ENCODE results near the gene FBXO36. TPM values are rescaled to one million over a fixed set of nuclear protein-coding genes. Genes with fewer than 3 reads are reported as not detected.

Gene FBXO36
- total and polyA plus RNA-seq, 2 of the 4 experiments (the other 2 are of a cell fraction) = 1.3 to 2.2 TPM

- H2BK20ac ChIP-seq (ENCODE audit: low read depth, low read length) = no peak overlapping the region
- no peak overlapping the region for H4K8ac ChIP-seq (ENCODE audit: low read depth in 2 of 2, low read length in 2 of 2)
- no peaks in the 10 kb centered on the region for H3K9me3 ChIP-seq (ENCODE audit: control insufficient read depth, insufficient read depth, low read length)
- POLR2A ChIA-PET (ENCODE audit: unreplicated experiment) = no interaction called here
- no peak overlapping the region for H3K14ac ChIP-seq (replicated peaks; ENCODE audit: low read depth, low read length)
- H3K4me1 ChIP-seq (ENCODE audit: control insufficient read depth, insufficient read depth, low read length) = no peaks in the 10 kb centered on the region
- no peaks in the 10 kb centered on the region for H3K27me3 ChIP-seq (ENCODE audit: control insufficient read depth, insufficient read depth, low read length)
- H2AFZ ChIP-seq (replicated peaks; ENCODE audit: low read length, poor library complexity) = no peak overlapping the region
- no peak overlapping the region for H3K4me3 ChIP-seq (ENCODE audit: insufficient read depth, low read depth, low read length)
- no peak overlapping the region for H2AK5ac ChIP-seq (ENCODE audit: low read depth, low read length)
- WGBS, 2 experiments (ENCODE audit: extremely low coverage in 2 of 2, insufficient read length in 1 of 2) = 89% methylated on average over 1 of the region's 3 CpGs; no CpG with 5 or more reads in 1 of the 2 experiments
- H3K4me2 ChIP-seq (ENCODE audit: low read depth, low read length) = no peak overlapping the region
- no peak overlapping the region for H4K91ac ChIP-seq (ENCODE audit: insufficient read depth, low read depth, low read length)
- BruUV-seq (replicated peaks) = no TSS peak
- H3K9me1 ChIP-seq (ENCODE audit: insufficient read depth, low read length) = no peaks in the 10 kb centered on the region
- no peak overlapping the region for H3K18ac ChIP-seq (ENCODE audit: low read depth, low read length)
- H3K4ac ChIP-seq (ENCODE audit: low read depth, low read length) = no peak overlapping the region
- in situ Hi-C loops (cut with MboI; ENCODE audit: low sequenced_read_pairs) (no loop called here), dilution Hi-C loops (cut with HindIII; ENCODE audit: low sequenced_read_pairs, unreplicated experiment) (no loop called here), intact Hi-C loops (cut with micrococcal nuclease) (no loop called here)
- no peak overlapping the region for H2BK15ac ChIP-seq (ENCODE audit: low read depth, low read length)
- DNase-seq (no peak), ATAC-seq (ENCODE audit: low read depth) (no peak)
- H4K5ac ChIP-seq (ENCODE audit: low read depth, low read length) = no peak overlapping the region
- TF ChIP-seq BHLHE40 (IDR thresholded peaks at IDR 0.05; ENCODE audit: low read depth, low read length) (no peak), CHD1 (IDR thresholded peaks at IDR 0.05; ENCODE audit: low read depth, low read length) (no peak), NFE2L2 (IDR thresholded peaks at IDR 0.05; ENCODE audit: low read depth, low read length) (no peak), RAD21 (IDR thresholded peaks at IDR 0.05; ENCODE audit: low read length) (no peak), USF2 (IDR thresholded peaks at IDR 0.05; ENCODE audit: low read depth, low read length) (no peak), MXI1 (IDR thresholded peaks at IDR 0.05; ENCODE audit: borderline replicate concordance, low read depth, low read length) (no peak), POLR2A (IDR thresholded peaks at IDR 0.05; ENCODE audit: low read depth, low read length) (no peak), MAZ (IDR thresholded peaks at IDR 0.05; ENCODE audit: borderline replicate concordance, low read depth, low read length) (no peak)
- no peaks in the 10 kb centered on the region for H4K20me1 ChIP-seq (ENCODE audit: insufficient read depth, low read length)
- no peak overlapping the region for H2BK120ac ChIP-seq (ENCODE audit: low read depth, low read length)
- CTCF ChIA-PET = no interaction called here
- H3K36me3 ChIP-seq (ENCODE audit: control insufficient read depth, insufficient read depth, low read length) = no peaks in the 10 kb centered on the region
- H2AK9ac ChIP-seq (replicated peaks; ENCODE audit: low read depth, low read length, poor library complexity) = no peak overlapping the region
- no peak overlapping the region for H3K23ac ChIP-seq (ENCODE audit: low read depth, low read length)
- H3K56ac ChIP-seq (ENCODE audit: extremely low read depth, insufficient read depth, low read length) = no peak overlapping the region
- H3K79me1 ChIP-seq (ENCODE audit: low read depth in 1 of 2, low read length in 2 of 2) = no peaks in the 10 kb centered on the region
- no peak overlapping the region for H3K9ac ChIP-seq (ENCODE audit: low read depth, low read length)
- H3K27ac ChIP-seq (ENCODE audit: insufficient read depth, low read length) = no peak overlapping the region
- no peak overlapping the region for H2BK5ac ChIP-seq (ENCODE audit: low read depth, low read length, poor library complexity, severe bottlenecking)
Measured at GRCh38 chr2:229997565-229997964, 75.3 kb downstream of the FBXO36 start.

Data from IMR-90 (cell line).